NCI-H748 (cell line): ENCODE data around the gene ANTKMT.
A peak's percentile ranks its signal among the peaks of the same experiment; 100 is the strongest.
"Not testable (repeated sequence)": the region's sequence is repeated elsewhere in the genome, so short reads cannot be mapped to it uniquely, and the experiment has no call there.

Experiments used
- DNase-seq: peaks from one replicate; lab custom pipeline; 2025; ENCODE audit not compliant: unreplicated experiment; lab: John Stamatoyannopoulos, UW

ANTKMT gene

GRCh38 chr16:741986-742629 lies 21.2 kb downstream of the ANTKMT start:
- DNase-seq, result no peak

GRCh38 chr16:742894-743293 lies 21.9 kb downstream of the ANTKMT start:
- not testable (repeated sequence) for DNase-seq

GRCh38 chr16:743794-744500 lies 23.0 kb downstream of the ANTKMT start:
- DNase-seq, result no peak

GRCh38 chr16:745739-746138 lies 24.8 kb downstream of the ANTKMT start:
- DNase-seq, result peak; percentile 43

- no peak for DNase-seq
Measured at GRCh38 chr16:746637-747036, 25.7 kb downstream of the ANTKMT start.

- DNase-seq, result peak; percentile 45
Measured at GRCh38 chr16:747978-748746, 27.2 kb downstream of the ANTKMT start.

GRCh38 chr16:749010-749409 lies 28.1 kb downstream of the ANTKMT start:
- no peak for DNase-seq

GRCh38 chr16:750485-750884 lies 29.5 kb downstream of the ANTKMT start:
- DNase-seq, result no peak

GRCh38 chr16:751152-752006 lies 30.4 kb downstream of the ANTKMT start:
- DNase-seq, result no peak

GRCh38 chr16:752007-752312 lies 31.0 kb downstream of the ANTKMT start:
- no peak for DNase-seq

- DNase-seq, result not testable (repeated sequence)
Measured at GRCh38 chr16:754121-754607, 33.2 kb downstream of the ANTKMT start.

- DNase-seq, result no peak
Measured at GRCh38 chr16:754656-755055, 33.7 kb downstream of the ANTKMT start.

GRCh38 chr16:756428-756827 lies 35.5 kb downstream of the ANTKMT start:
- no peak for DNase-seq

GRCh38 chr16:759110-759910 lies 38.4 kb downstream of the ANTKMT start:
- no peak for DNase-seq

GRCh38 chr16:760065-760464 lies 39.1 kb downstream of the ANTKMT start:
- no peak for DNase-seq

GRCh38 chr16:760545-761343 lies 39.8 kb downstream of the ANTKMT start, which contains the start of gene MSLN:
TSS of gene MSLN (plus strand) at chr16:760734. CDS start at chr16:762681, 1,947 bp downstream.
- no peak for DNase-seq

GRCh38 chr16:761625-762513 lies 40.9 kb downstream of the ANTKMT start:
- no peak for DNase-seq

- DNase-seq, result no peak
Measured at GRCh38 chr16:762595-763268, 41.8 kb downstream of the ANTKMT start.
